ENCODE results near the gene PRRC2B. TPM values are rescaled to one million over a fixed set of nuclear protein-coding genes. Genes with fewer than 3 reads are reported as not detected.
"Not testable (repeated sequence)": the region's sequence is repeated elsewhere in the genome, so short reads cannot be mapped to it uniquely, and the experiment has no call there.

The PRRC2B gene
- total RNA-seq, 1 donor from 2014 or later = 505 TPM

DNA sequence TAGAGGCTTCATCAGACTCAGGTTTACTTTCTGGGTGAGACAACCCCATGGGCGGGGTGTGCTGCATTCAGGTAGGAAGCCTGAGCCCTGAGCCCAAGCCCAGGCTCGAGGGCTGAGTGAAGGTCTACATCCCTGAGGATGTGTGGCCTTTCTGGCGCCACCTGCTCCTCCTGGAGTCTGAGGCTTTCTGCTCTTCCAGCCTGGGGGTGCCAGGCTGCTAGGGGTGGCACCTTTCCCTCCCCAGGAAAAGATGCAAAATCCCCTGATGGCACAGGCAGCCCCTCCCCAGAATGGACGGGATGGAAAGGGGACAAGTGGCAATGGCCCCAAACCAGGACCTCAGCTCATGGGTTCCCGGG lies 44.4 kb upstream of the PRRC2B start:
- H3K27me3 Mint-ChIP-seq (ENCODE audit: low read depth) = no peaks in the 10 kb centered on the region
- H3K27ac Mint-ChIP-seq = peak overlapping the region; percentile 78

GRCh38 chr9:131349881-131350563 lies 43.9 kb upstream of the PRRC2B start:
- DNase-seq (ENCODE audit: low spot score in 2 of 2, unreplicated experiment in 2 of 2) = peak; percentile 77 to 90
- Mint-ChIP-seq H3K4me3 (peak overlapping the region; percentile 87), H3K36me3 (no peaks in the 10 kb centered on the region), H3K27me3 (ENCODE audit: low read depth) (no peaks in the 10 kb centered on the region), H3K27ac (peak overlapping the region; percentile 78), H3K9me3 (no peaks in the 10 kb centered on the region), H3K4me1 (peaks cover 2% of the 10 kb centered on the region)
- TF ChIP-seq, protein P1, sequence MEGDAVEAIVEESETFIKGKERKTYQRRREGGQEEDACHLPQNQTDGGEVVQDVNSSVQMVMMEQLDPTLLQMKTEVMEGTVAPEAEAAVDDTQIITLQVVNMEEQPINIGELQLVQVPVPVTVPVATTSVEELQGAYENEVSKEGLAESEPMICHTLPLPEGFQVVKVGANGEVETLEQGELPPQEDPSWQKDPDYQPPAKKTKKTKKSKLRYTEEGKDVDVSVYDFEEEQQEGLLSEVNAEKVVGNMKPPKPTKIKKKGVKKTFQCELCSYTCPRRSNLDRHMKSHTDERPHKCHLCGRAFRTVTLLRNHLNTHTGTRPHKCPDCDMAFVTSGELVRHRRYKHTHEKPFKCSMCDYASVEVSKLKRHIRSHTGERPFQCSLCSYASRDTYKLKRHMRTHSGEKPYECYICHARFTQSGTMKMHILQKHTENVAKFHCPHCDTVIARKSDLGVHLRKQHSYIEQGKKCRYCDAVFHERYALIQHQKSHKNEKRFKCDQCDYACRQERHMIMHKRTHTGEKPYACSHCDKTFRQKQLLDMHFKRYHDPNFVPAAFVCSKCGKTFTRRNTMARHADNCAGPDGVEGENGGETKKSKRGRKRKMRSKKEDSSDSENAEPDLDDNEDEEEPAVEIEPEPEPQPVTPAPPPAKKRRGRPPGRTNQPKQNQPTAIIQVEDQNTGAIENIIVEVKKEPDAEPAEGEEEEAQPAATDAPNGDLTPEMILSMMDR (IDR thresholded peaks at IDR 0.05; ENCODE audit: unreplicated experiment) = peak; percentile 58

More for the DNA sequence above, 44.4 kb upstream of the PRRC2B start:
- H3K4me1 Mint-ChIP-seq = peaks cover 2% of the 10 kb centered on the region
- peak overlapping the region; percentile 87 for H3K4me3 Mint-ChIP-seq
- TF ChIP-seq, protein P1 (IDR thresholded peaks at IDR 0.05; ENCODE audit: unreplicated experiment) = no peak
- no peaks in the 10 kb centered on the region for H3K36me3 Mint-ChIP-seq
- no peak for DNase-seq (ENCODE audit: low spot score in 2 of 2, unreplicated experiment in 2 of 2)
- H3K9me3 Mint-ChIP-seq = no peaks in the 10 kb centered on the region

DNA sequence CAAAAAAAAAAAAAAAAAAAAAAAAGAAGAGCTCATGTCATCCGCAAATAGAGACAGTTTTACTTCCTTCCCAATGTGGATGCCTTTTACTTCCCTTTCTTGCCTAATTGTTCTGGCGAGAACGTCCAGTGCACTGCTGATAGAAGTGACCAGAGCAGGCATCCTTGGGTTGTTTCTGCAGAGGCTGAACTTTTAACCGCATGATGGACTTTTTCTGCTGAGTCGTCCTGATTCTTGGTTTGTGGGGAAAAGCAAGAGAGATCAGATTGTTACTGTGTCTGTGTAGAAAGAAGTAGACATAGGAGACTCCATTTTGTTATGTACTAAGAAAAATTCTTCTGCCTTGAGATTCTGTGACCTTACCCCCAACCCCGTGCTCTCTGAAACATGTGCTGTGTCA lies 37.4 kb upstream of the PRRC2B start:
- H3K4me1 Mint-ChIP-seq = peaks cover 14% of the 10 kb centered on the region
- H3K36me3 Mint-ChIP-seq; H3K27ac Mint-ChIP-seq; DNase-seq (ENCODE audit: low spot score in 2 of 2, unreplicated experiment in 2 of 2); H3K9me3 Mint-ChIP-seq; H3K4me3 Mint-ChIP-seq; H3K27me3 Mint-ChIP-seq (ENCODE audit: low read depth): not testable (repeated sequence)

DNA sequence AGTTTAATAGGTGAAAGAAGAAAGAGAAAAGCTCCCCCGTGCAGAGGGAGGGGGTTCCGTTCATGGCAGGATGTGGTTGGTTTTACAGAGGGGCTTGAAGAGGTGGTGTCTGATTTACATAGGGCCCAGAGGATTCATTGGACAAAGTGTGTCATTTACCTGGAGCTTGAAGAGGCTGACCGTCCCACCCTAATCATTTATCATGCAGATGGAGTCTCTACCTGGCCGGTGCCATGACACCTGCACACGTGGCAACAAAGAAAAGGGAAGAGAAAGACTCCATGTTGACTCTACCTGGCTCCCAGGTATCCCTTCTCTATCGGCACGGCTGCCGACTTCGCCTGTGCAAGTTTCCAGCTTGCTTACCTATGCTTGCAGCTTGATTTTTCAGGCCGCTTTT lies 35.3 kb upstream of the PRRC2B start:
- Mint-ChIP-seq H3K4me1 (peaks cover 20% of the 10 kb centered on the region), H3K27ac (no peak overlapping the region), H3K9me3 (no peaks in the 10 kb centered on the region), H3K36me3 (no peaks in the 10 kb centered on the region), H3K4me3 (no peak overlapping the region), H3K27me3 (ENCODE audit: low read depth) (no peaks in the 10 kb centered on the region)
- no peak for DNase-seq (ENCODE audit: low spot score in 2 of 2, unreplicated experiment in 2 of 2)
- TF ChIP-seq, protein P1 (IDR thresholded peaks at IDR 0.05; ENCODE audit: unreplicated experiment) = no peak

GRCh38 chr9:131361202-131361833 lies 32.6 kb upstream of the PRRC2B start:
- H3K27me3 Mint-ChIP-seq (ENCODE audit: low read depth) = no peaks in the 10 kb centered on the region
- DNase-seq (ENCODE audit: low spot score in 2 of 2, unreplicated experiment in 2 of 2) = no peak
- TF ChIP-seq, protein P1 (IDR thresholded peaks at IDR 0.05; ENCODE audit: unreplicated experiment) = no peak
- H3K4me1 Mint-ChIP-seq = peaks cover 20% of the 10 kb centered on the region
- H3K36me3 Mint-ChIP-seq = no peaks in the 10 kb centered on the region
- H3K4me3 Mint-ChIP-seq = no peak overlapping the region
- H3K9me3 Mint-ChIP-seq = no peaks in the 10 kb centered on the region
- peak overlapping the region; percentile 90 for H3K27ac Mint-ChIP-seq

GRCh38 chr9:131365546-131365945 lies 28.3 kb upstream of the PRRC2B start:
- TF ChIP-seq, protein P1 (IDR thresholded peaks at IDR 0.05; ENCODE audit: unreplicated experiment) = no peak
- no peak overlapping the region for H3K4me3 Mint-ChIP-seq
- no peaks in the 10 kb centered on the region for H3K27me3 Mint-ChIP-seq (ENCODE audit: low read depth)
- no peaks in the 10 kb centered on the region for H3K9me3 Mint-ChIP-seq
- peak overlapping the region; percentile 36 for H3K27ac Mint-ChIP-seq
- DNase-seq (ENCODE audit: low spot score in 2 of 2, unreplicated experiment in 2 of 2) = no peak
- H3K4me1 Mint-ChIP-seq = peaks cover 22% of the 10 kb centered on the region
- no peaks in the 10 kb centered on the region for H3K36me3 Mint-ChIP-seq

Measured in mesothelial cell of epicardium (in vitro differentiated cells).